GM18951 (cell line): ENCODE data around the gene AGPS.

Experiments
- POLR2A ChIP-seq: IDR thresholded peaks from 4 replicates; pipeline ENCODE4 v1.6.1; 2011; ENCODE audit warnings: mild to moderate bottlenecking; ENCODE audit not compliant: insufficient read length, insufficient read depth; ENCODE audit errors: extremely low read depth
- in situ Hi-C: fragments of 300-500 bp; cut with MboI; formaldehyde crosslinking; loops from one replicate; pipeline ENCODE4 v1.12.0; 2022; ENCODE audit warnings: low sequenced_read_pairs, mixed read lengths, inconsistent platforms; ENCODE audit not compliant: unreplicated experiment

Gene AGPS

GRCh38 chr2:177554365-177554764, 161.8 kb downstream of the AGPS start:
- in situ Hi-C loops: no loop called here
- TF ChIP-seq POLR2A: no peak

GRCh38 chr2:177556153-177556552, 163.6 kb downstream of the AGPS start:
- TF ChIP-seq POLR2A: no peak
- in situ Hi-C loops: no loop called here

- TF ChIP-seq POLR2A: no peak
- in situ Hi-C loops: no loop called here
Measured at GRCh38 chr2:177557794-177558193, 165.2 kb downstream of the AGPS start.

- in situ Hi-C loops: no loop called here
- no peak for TF ChIP-seq POLR2A
Measured at GRCh38 chr2:177559638-177560037, 167.1 kb downstream of the AGPS start.

GRCh38 chr2:177568390-177568789, 175.8 kb downstream of the AGPS start:
- in situ Hi-C loops: no loop called here
- TF ChIP-seq POLR2A: no peak

- no peak for TF ChIP-seq POLR2A
- in situ Hi-C loops: no loop called here
Measured at GRCh38 chr2:177568893-177569292, 176.3 kb downstream of the AGPS start.

- TF ChIP-seq POLR2A: no peak
- in situ Hi-C loops: no loop called here
Measured at GRCh38 chr2:177572236-177572671, 179.7 kb downstream of the AGPS start.

- in situ Hi-C loops: no loop called here
- TF ChIP-seq POLR2A: no peak
Measured at GRCh38 chr2:177573120-177573519, 180.5 kb downstream of the AGPS start.

- no peak for TF ChIP-seq POLR2A
- in situ Hi-C loops: no loop called here
Measured at GRCh38 chr2:177574356-177574755, 181.8 kb downstream of the AGPS start.

- in situ Hi-C loops: no loop called here
- TF ChIP-seq POLR2A: no peak
Measured at GRCh38 chr2:177575358-177575757, 182.8 kb downstream of the AGPS start.

- in situ Hi-C loops: no loop called here
- TF ChIP-seq POLR2A: no peak
Measured at GRCh38 chr2:177577075-177577474, 184.5 kb downstream of the AGPS start.

- in situ Hi-C loops: no loop called here
- TF ChIP-seq POLR2A: no peak
Measured at GRCh38 chr2:177578454-177578853, 185.9 kb downstream of the AGPS start.

GRCh38 chr2:177579486-177580036, 187.0 kb downstream of the AGPS start:
- in situ Hi-C loops: no loop called here
- TF ChIP-seq POLR2A: no peak

- no peak for TF ChIP-seq POLR2A
- in situ Hi-C loops: no loop called here
Measured at GRCh38 chr2:177582000-177582399, 189.4 kb downstream of the AGPS start.
